SIG-M5 treated with dmso at 0.1 percent for 504 hours (cell line): ENCODE data around the gene SHISA2.
"Not testable (repeated sequence)": the region's sequence is repeated elsewhere in the genome, so short reads cannot be mapped to it uniquely, and the experiment has no call there.

ENCODE experiments used
- DNase-seq: peaks from one replicate; lab custom pipeline; 2025; ENCODE audit not compliant: unreplicated experiment; lab: John Stamatoyannopoulos, UW

SHISA2 gene

GRCh38 chr13:26051657-26052311 is at the start of gene SHISA2:
Gene SHISA2, minus strand, starts transcription at chr13:26052016. Its CDS starts 1,041 bp downstream, at chr13:26050975.
- no peak for DNase-seq

DNA sequence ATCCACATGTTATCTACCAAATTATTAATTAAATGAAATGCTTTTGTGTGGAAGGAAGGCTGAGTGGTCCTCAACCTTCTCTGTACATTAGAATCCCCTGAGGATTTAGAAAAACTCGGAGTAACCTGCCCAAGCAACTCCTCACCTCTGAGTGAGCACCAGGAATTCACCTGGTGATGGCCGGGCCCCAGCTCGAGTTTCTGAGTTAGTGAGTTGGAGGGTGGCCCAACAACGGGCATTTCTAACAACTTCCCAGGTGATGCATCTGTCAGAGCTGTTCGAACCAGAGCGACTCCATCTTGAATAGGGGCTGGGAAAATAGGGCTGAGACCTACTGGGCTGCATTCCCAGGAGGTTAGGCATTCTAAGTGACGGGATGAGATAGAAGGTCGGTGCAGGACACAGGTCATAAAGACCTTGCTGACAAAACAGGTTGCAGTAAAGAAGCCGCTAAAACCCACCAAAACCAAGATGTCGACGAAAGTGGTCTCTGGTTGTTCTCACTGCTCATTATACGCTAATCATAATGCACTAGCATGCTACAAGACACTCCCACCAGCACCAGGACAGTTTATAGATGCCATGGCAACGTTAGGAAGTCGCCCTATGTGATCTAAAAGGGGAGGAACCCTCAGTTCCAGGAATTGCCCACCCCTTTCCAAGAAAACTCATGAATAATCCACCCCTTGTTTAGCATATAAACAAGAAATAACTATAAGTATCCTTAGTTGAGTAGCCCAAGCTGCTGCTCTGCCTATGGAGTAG is 44.2 kb upstream of the SHISA2 start:
- DNase-seq = no peak

GRCh38 chr13:26095338-26095737 is 43.5 kb upstream of the SHISA2 start:
- no peak for DNase-seq

DNA sequence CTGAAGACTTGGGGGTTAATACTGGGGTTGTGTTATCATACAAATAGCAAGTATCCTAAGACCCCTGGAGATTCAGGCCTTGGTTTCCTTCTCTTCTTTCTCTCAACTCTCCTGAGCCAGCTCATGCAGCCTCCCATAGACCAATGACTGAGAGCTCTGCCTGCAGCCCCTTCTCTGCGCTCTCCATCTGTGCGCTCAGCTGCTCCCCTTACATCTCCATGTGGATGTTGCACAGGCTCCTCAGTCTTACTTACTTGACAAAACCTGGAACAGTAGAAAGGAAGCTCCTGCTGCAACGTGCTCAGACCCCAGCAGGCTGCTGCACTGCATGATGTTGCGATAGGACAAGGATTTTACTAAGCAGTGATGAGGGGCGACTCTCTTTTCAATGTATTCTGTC is 25.0 kb upstream of the SHISA2 start:
- DNase-seq = not testable (repeated sequence)

DNA sequence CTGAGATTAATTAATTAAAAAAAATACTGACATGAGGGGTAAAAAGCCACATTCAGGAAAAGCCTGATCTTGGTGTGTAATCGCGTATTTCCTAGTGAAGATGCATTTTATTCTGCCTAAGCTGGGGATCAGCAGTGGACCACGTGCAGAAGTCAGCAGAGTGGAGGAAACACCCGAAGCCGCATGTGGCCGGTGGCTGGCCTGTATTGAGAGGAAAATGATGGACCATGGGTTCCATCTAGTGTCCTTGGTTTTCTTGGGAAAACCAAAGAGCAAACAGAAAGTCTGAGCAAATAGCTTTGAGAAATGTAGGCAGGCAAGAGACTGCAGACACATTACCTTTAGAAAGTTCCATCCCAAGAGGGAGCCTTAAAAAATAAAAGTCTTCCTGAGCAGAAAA is 23.7 kb upstream of the SHISA2 start:
- DNase-seq = no peak

- no peak for DNase-seq
These were observed 22.9 kb upstream of the SHISA2 start for GRCh38 chr13:26074706-26075105.

GRCh38 chr13:26072335-26072734 is 20.5 kb upstream of the SHISA2 start:
- DNase-seq = not testable (repeated sequence)

DNA sequence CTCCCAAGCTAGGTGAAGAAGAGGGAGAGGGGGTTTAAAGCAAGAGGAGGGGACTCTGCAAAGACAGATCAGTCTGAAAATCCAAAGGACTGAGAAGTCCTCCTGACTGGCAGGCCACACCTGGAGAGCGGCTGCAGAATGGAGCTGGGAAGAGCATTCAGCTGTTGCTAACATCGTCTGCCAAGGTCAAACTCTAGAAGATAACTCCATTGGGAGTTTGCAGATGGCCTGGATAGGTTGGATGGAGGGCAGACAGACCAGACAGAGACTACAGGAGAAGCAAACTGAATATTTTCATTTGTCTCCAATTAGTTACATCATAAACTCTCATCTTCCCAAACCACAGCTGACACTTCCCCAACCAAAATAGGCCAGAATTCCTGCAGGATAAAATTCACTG is 19.9 kb upstream of the SHISA2 start:
- DNase-seq = no peak

- DNase-seq = not testable (repeated sequence)
These were observed 17.8 kb upstream of the SHISA2 start for GRCh38 chr13:26069642-26070041.

DNA sequence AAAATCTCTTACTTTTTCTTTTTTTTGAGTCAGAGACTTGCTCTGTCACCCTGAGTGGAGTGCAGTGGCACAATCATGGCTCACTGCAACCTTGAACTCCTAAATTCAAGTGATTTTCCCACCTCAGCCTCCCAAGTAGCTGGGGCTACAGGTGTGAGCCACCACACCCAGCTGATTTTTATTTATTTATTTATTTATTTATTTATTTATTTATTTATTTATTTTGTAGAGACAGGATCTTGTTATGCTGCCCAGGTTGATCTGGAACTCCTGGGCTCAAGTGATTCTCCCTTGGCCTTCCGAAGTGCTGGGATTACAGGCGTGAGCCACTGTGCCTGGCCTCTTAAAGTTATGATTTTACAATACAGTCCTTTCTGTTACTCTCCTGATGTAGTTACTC is 16.6 kb upstream of the SHISA2 start:
- DNase-seq = not testable (repeated sequence)

GRCh38 chr13:26067601-26068000 is 15.8 kb upstream of the SHISA2 start:
- DNase-seq = no peak

DNA sequence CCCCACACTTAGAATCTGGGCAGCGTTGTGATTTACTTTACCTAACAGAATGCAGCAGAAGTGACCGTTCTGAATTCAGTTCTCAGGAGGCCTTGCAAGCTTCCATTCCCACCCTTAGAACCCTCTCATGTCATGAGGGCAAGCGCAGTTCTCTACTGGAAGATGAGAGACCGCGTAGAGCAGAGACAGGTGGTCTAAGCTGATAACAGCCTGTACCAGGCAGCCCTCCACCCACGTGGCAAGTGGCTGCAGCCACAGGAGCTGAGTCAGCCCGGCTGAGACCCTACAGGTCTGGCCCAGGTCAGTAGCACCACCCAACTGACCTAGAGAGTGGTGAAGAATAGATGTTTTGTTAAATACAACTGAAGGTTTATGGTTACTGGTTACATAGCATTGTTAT is 14.7 kb upstream of the SHISA2 start:
- not testable (repeated sequence) for DNase-seq

DNA sequence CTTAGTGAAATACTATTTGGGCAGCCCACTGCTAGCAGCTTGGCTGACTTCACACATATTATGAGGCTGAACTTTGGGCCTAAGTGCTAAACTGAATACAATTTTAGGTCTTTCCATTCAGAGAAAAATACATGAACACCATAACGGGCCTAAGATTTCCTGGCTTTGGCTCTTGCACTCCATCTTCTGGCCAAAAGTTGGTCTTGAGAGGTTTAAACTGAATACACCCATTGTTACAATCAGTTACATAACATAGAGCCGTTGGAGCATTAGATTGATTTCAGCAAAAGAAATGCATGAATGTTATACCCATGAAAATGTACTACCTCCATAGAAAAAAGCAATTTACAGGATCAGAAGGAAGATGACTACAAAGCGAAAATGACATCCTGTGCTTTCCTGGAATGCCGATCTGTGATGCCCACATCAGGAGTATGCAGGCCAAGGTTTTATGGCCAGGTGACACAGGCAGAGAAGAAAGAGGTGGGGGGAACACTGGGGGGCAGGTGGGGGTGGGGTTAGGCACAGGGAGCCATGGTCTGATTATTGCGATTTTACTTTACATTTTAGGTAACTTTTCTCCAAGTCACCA is 11.1 kb upstream of the SHISA2 start:
- DNase-seq = peak; percentile 65

GRCh38 chr13:26061947-26062346 is 10.1 kb upstream of the SHISA2 start:
- DNase-seq = no peak

- DNase-seq = no peak
These were observed 9.4 kb upstream of the SHISA2 start for GRCh38 chr13:26061256-26061655.

- no peak for DNase-seq
These were observed 8.5 kb upstream of the SHISA2 start for GRCh38 chr13:26060357-26060756.

GRCh38 chr13:26058704-26059103 is 6.9 kb upstream of the SHISA2 start:
- DNase-seq = no peak

DNA sequence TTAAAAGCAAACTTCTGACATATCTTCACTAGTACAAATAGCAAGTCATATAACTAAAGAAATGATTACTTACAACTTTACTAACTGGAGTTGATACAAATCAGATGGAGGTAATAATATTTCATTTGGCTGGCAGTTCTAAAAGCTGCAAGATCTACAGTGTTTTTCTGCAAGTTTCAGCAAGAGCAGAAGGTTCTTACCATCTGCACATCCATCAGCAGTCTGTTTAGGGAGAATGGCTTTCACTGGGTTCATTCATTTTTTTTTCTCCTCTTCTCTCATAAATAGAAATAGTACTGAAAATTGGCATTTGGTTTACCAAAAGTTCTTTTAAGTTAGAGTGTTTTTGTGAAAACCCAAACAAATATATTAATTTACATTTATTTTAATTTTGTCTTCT is 3.1 kb upstream of the SHISA2 start:
- no peak for DNase-seq

DNA sequence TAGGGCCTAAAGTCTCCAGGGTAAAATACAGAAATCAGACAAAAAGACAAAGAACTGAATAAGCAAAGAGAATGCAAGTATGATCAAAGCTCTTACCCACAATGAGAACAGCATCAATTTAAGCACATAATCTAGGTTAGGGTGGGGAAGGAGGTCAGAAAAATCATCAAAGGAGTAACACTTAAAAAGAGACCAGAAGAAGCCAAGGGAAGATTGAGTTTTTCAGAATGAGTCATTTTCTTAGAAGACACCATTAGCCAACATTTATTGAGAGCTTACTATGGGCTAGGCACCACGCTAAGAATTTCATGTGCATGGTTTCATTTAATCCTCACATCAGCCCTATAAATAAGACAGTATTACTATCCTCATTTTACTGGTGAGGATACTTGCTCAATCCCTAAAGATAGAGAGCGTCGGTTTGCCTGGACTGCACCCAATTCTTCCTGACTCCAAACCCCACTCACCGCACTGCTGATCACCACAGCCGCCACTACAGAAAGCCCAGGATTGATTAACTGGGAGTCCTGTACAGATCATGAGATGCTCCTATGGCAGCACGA is 1.7 kb upstream of the SHISA2 start:
- no peak for DNase-seq

GRCh38 chr13:26052337-26052736 is 521 bp upstream of the SHISA2 start:
- DNase-seq = no peak

- no peak for DNase-seq
These were observed 572 bp downstream of the SHISA2 start for GRCh38 chr13:26051231-26051656.
